HG02938 (cell line): ENCODE data around the gene SAGE1.
A peak's percentile ranks its signal among the peaks of the same experiment; 100 is the strongest.
"Not testable (repeated sequence)": the region's sequence is repeated elsewhere in the genome, so short reads cannot be mapped to it uniquely, and the experiment has no call there.

Experiments used
- ATAC-seq: cut with Tn5 transposase; IDR thresholded peaks from one replicate; pipeline ENCODE4 v1.9.1; 2021; ENCODE audit warnings: mild to moderate bottlenecking, moderate library complexity; ENCODE audit not compliant: unreplicated experiment

Gene SAGE1, protein sequence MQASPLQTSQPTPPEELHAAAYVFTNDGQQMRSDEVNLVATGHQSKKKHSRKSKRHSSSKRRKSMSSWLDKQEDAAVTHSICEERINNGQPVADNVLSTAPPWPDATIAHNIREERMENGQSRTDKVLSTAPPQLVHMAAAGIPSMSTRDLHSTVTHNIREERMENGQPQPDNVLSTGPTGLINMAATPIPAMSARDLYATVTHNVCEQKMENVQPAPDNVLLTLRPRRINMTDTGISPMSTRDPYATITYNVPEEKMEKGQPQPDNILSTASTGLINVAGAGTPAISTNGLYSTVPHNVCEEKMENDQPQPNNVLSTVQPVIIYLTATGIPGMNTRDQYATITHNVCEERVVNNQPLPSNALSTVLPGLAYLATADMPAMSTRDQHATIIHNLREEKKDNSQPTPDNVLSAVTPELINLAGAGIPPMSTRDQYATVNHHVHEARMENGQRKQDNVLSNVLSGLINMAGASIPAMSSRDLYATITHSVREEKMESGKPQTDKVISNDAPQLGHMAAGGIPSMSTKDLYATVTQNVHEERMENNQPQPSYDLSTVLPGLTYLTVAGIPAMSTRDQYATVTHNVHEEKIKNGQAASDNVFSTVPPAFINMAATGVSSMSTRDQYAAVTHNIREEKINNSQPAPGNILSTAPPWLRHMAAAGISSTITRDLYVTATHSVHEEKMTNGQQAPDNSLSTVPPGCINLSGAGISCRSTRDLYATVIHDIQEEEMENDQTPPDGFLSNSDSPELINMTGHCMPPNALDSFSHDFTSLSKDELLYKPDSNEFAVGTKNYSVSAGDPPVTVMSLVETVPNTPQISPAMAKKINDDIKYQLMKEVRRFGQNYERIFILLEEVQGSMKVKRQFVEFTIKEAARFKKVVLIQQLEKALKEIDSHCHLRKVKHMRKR

GRCh38 chrX:135893294-135893817 is at the start of gene SAGE1, which contains the start of gene CT45A10:
SAGE1 (plus strand) TSS chrX:135893716; CDS start chrX:135896243, 2,527 bp downstream.
CT45A10 (minus strand) TSS chrX:135893444; CDS start chrX:135885344, 8,100 bp downstream.
- ATAC-seq: no peak

DNA sequence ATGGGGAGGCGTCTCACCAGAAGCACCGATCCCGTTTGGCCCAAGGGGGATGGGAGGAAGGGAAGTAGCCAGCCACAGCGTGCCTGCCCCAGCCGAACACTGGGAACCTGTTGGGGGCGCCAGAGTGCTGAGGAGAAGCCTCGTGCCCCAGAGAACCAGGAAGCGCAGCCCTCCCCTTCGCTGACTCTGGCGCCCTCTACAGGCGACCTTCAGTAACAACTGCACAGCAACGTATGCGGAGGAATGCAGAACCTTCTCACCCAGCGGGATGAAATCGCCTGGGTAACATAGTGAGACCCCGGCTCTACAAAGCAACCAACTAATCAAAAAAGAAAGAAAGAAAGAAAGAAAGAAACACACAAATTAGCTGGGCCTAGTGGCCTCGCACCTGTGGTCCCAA is 39.1 kb upstream of the SAGE1 start, which contains the start of gene CT45A8:
TSS of gene CT45A8 (minus strand) at position 101 of the 400 bp plus-strand sequence. CDS start 3,755 bp downstream, outside the sequence.
- not testable (repeated sequence) for ATAC-seq

GRCh38 chrX:135871712-135872111 is 21.8 kb upstream of the SAGE1 start, which contains the start of gene CT45A9:
CT45A9 (minus strand) TSS chrX:135871812; CDS start chrX:135868061, 3,751 bp downstream.
- ATAC-seq: not testable (repeated sequence)

DNA sequence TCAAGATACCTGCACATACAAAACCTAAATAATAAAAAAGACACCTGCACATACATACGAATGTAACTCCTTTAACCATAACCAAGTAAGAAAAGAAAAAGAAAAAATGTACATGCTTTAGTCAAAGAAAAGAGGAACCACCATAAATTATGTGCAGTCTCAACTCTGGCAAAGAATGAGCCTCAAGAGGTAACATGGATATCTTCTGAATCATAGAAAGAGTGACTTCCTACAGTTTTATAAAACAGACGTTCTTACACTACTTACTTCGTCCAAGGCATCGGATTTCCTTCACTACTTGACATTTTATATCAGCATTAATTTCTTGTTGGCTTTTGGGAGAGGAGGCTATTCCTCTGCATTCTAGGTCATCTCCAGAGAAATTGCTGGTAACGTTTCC is 10.8 kb upstream of the SAGE1 start:
- not testable (repeated sequence) for ATAC-seq

DNA sequence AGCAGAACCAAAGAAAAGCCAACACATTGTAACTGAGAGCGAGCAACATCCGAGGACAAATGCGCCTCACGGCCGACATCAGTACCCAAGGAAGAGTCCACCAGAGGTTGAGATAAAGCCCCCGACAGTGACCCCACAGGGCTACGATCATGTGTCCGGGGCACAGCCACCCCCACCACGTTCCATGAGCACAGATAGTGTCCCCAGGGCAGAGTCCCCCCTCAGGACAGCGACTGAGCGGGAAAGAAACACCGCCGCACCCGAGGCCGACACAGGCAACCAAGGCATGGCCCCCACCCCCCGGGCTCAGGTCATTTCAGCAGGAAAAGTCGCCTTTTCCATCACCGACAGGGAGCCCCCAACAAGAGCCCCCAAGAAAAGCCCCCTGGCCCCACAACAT is 5.3 kb upstream of the SAGE1 start:
- not testable (repeated sequence) for ATAC-seq

DNA sequence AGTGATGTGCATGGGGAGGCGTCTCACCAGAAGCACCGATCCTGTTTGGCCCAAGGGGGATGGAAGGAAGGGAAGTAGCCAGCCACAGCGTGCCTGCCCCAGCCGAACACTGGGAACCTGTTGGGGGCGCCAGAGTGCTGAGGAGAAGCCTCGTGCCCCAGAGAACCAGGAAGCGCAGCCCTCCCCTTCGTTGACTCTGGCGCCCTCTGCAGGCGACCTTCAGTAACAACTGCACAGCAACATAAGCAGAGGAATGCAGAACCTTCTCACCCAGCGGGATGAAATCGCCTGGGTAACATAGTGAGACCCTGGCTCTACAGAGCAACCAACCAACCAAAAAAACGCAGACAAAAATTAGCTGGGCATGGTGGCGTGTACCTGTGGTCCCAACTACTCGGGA is 4.5 kb upstream of the SAGE1 start:
- not testable (repeated sequence) for ATAC-seq

DNA sequence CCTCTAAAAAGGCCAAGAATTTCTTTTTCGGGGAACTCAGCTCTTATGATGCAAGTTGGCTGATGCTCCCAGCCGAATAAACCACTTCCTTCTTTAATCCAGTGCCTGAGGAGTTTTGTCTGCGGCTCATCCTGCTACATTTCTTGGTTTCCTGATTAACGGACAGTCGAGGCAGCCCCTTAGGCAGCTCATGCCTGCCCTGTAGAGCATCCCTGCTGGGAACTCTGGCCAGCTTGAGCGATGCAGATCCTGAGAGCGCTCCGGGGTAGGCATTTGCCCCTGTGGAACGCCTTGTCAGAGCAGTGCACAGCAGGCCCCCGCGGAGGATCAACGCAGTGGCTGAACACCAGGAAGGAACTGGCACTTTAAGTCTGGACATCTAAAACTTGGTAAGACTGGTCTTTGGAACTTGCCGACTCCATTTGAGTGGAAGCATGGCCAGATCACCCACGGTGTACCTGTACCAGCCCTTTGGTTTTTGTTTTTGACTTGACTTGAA is 3.4 kb upstream of the SAGE1 start:
- ATAC-seq: no peak

GRCh38 chrX:135892781-135893180 is 735 bp upstream of the SAGE1 start:
- no peak for ATAC-seq

GRCh38 chrX:135910251-135910650 is 16.7 kb downstream of the SAGE1 start:
- no peak for ATAC-seq

DNA sequence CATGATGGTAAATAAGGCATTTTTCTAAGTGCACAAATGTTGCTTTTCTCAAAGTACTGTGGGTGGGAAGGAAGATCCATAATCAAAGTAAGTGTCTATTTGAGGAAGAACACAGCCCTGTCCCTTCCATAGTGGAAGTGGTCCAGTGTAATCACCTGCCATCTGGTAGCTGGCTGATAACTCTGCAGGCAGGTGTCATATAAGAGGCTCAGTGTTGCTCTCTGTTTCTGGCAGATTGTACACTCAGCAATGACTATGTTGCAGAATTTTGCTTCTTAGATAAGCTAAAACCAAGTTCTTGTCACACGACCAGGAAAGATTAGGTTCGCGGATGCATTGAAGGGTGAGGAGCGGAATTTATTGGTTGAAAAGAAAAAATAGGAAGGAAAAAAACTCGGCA is 20.9 kb downstream of the SAGE1 start:
- no peak for ATAC-seq

- not testable (repeated sequence) for ATAC-seq
Observed at GRCh38 chrX:135920516-135920915, 27.0 kb downstream of the SAGE1 start.

- ATAC-seq: no peak
Observed at GRCh38 chrX:135923353-135923752, 29.8 kb downstream of the SAGE1 start.

GRCh38 chrX:135927897-135928296 is 34.4 kb downstream of the SAGE1 start:
- no peak for ATAC-seq

- peak; percentile 59 for ATAC-seq
Observed at GRCh38 chrX:135931644-135932487, 38.4 kb downstream of the SAGE1 start.

DNA sequence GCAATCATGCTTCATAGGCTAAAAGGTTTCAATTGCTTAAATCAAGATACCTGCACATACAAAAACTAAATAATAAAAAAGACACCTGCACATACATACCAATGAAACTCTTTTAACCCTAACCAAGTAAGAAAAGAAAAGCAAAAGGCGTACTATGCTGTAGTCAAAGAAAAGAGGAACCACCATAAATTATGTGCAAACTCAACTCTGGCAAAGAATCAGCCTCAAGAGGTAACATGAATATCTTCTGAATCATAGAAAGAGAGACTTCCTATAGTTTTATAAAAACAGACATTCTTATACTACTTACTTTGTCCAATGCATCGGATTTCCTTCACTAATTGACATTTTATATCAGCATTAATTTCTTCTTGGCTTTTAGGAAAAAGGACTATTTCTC is 51.0 kb downstream of the SAGE1 start:
- ATAC-seq: no peak

DNA sequence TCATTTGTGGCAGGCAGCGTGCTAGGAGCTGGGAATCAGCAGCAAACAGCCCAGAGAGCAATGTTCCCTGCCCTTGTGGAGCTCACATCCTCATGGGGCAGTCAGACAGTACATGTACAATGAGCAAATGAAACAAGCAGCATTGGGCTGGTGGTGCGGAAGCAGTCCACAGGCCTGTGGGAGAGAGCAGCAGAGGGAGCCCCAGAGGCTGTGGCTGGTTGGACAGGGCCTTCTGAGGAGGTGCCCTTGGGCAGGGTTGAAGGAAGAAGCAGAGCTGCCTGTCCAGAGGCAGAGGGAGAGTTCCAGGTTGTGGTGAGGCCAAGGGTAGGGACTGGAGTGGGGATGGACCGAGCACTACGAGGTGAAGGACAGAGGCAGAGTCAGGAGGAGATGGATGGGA is 57.8 kb downstream of the SAGE1 start:
- no peak for ATAC-seq
